ENCODE data around the gene IMPA2. TPM values are rescaled to one million over a fixed set of nuclear protein-coding genes. Genes with fewer than 3 reads are reported as not detected.
"Not testable (repeated sequence)": the region's sequence is repeated elsewhere in the genome, so short reads cannot be mapped to it uniquely, and the experiment has no call there.

The IMPA2 gene
- total and polyA plus RNA-seq, 2 experiments from 2014 or later: 75.6 to 130 TPM

DNA sequence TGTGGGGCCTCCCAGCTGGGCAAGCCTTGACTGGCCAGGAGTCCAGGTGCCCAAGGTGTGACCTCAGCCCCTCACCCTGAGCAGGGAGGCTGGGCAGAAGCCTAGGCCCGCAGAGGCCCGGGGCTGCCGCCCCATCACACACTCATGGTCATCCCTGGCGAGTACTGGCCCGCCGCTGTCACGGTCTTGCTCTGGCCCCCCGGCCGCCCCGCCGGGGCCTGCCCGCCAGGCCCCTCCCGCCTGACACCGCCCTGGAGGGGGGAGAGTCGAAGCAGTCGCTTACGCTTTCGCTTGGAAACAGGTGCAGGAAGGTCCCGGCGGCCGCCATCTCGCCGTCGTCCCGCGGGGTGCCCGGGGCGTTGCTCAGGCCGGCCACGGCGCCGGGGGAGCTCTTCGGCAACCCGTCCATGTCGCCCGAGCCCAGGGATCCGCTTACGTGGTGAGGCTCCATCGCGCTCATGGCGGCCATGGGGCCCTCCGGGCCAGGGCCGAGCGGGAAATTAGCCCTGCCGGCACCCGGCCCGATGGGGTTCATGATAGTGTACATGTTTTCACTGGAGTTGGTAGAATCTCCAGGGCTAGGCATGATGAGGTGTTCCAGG, 85.7 kb downstream of the IMPA2 start:
- H3K36me3 ChIP-seq (replicated peaks; ENCODE audit: insufficient read depth, low read depth): no peaks in the 10 kb centered on the region
- H3K27ac ChIP-seq: no peak overlapping the region
- no peak overlapping the region for H2AFZ ChIP-seq
- H3K9me3 ChIP-seq (ENCODE audit: low read depth): no peaks in the 10 kb centered on the region
- no peaks in the 10 kb centered on the region for H3K27me3 ChIP-seq
- DNase-seq (ENCODE audit: low spot score): no peak
- WGBS (ENCODE audit: low lambda C conversion rate, missing lambda C conversion rate): 99% methylated on average over 23 of the region's 47 CpGs
- H3K4me1 ChIP-seq (ENCODE audit: insufficient read depth): no peaks in the 10 kb centered on the region
- no peak overlapping the region for H3K4me3 ChIP-seq
- TF ChIP-seq, protein P1, sequence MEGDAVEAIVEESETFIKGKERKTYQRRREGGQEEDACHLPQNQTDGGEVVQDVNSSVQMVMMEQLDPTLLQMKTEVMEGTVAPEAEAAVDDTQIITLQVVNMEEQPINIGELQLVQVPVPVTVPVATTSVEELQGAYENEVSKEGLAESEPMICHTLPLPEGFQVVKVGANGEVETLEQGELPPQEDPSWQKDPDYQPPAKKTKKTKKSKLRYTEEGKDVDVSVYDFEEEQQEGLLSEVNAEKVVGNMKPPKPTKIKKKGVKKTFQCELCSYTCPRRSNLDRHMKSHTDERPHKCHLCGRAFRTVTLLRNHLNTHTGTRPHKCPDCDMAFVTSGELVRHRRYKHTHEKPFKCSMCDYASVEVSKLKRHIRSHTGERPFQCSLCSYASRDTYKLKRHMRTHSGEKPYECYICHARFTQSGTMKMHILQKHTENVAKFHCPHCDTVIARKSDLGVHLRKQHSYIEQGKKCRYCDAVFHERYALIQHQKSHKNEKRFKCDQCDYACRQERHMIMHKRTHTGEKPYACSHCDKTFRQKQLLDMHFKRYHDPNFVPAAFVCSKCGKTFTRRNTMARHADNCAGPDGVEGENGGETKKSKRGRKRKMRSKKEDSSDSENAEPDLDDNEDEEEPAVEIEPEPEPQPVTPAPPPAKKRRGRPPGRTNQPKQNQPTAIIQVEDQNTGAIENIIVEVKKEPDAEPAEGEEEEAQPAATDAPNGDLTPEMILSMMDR (IDR thresholded peaks at IDR 0.05; ENCODE audit: poor library complexity): no peak
- TF ChIP-seq EZH2phosphoT487 (IDR thresholded peaks at IDR 0.05; ENCODE audit: low read depth, severe bottlenecking, unreplicated experiment) (no peak), EZH2 (IDR thresholded peaks at IDR 0.05; ENCODE audit: borderline replicate concordance) (no peak)
- H3K9me2 ChIP-seq (replicated peaks; ENCODE audit: insufficient read depth): no peaks in the 10 kb centered on the region
- no peak overlapping the region for H3K4me2 ChIP-seq
- no peaks in the 10 kb centered on the region for H4K20me1 ChIP-seq (ENCODE audit: insufficient read depth, poor library complexity, severe bottlenecking)
- no peaks in the 10 kb centered on the region for H3K79me2 ChIP-seq

DNA sequence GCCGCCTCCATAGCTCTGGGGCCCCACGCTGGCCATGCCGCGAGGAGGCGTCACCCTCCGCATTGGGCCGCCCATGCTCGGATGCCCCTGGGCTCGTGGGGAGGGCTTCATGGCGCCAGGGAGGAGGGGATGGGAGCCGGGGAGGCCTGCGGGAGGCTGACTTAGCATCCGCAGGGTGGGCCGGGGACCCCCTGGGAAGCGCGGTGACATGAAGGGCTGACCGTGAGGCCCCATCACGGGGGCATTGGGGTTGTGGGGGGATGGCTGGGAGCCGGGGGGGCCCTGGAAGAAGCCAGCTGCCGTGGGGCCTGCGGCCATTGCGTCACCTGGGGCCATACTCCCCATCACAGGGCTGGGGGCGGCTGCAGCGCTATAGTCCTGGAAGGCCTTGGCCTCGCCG, 86.4 kb downstream of the IMPA2 start:
- Histone ChIP-seq H3K4me1 (ENCODE audit: insufficient read depth) (no peaks in the 10 kb centered on the region), H3K9me2 (replicated peaks; ENCODE audit: insufficient read depth) (no peaks in the 10 kb centered on the region), H3K4me2 (no peak overlapping the region), H3K79me2 (no peaks in the 10 kb centered on the region), H3K27ac (no peak overlapping the region), H4K20me1 (ENCODE audit: insufficient read depth, poor library complexity, severe bottlenecking) (no peaks in the 10 kb centered on the region), H2AFZ (no peak overlapping the region), H3K9me3 (ENCODE audit: low read depth) (no peaks in the 10 kb centered on the region), H3K27me3 (no peaks in the 10 kb centered on the region), H3K36me3 (replicated peaks; ENCODE audit: insufficient read depth, low read depth) (no peaks in the 10 kb centered on the region), H3K4me3 (no peak overlapping the region)
- TF ChIP-seq, protein P1 (IDR thresholded peaks at IDR 0.05; ENCODE audit: poor library complexity): no peak
- TF ChIP-seq EZH2phosphoT487 (IDR thresholded peaks at IDR 0.05; ENCODE audit: low read depth, severe bottlenecking, unreplicated experiment) (no peak), EZH2 (IDR thresholded peaks at IDR 0.05; ENCODE audit: borderline replicate concordance) (no peak)
- 97% methylated on average over 19 of the region's 26 CpGs for WGBS (ENCODE audit: low lambda C conversion rate, missing lambda C conversion rate)
- no peak for DNase-seq (ENCODE audit: low spot score)

DNA sequence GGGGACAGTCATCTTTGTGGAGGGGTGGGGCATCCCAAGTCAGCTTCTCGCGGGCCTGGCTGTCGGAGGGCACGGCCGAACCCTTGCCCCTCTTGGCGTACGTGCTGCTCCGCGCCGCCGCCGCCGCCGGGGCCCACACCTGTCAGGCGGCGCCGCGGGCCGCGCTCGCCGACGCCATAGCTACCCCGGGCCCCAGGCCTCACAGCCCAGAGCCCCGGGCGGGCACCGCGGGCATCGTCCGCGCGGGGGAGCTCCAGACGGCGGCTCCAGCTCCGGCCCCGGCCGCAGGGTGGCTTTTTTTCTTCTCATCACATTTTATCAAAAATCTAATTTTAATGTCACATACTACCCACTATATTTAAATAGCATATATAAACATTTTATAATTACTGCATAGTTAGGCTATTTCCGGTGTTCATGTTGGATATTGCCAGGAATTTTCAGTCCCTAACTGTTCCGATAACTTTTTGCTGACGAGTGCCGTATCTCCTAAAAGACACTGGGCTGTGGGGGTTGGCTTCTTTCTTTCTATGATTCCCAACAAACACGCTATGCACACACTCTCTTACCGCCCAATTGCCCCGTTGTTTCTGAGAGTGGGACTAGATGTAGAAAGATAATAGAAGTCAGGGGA, 87.1 kb downstream of the IMPA2 start:
- H3K9me3 ChIP-seq (ENCODE audit: low read depth); DNase-seq (ENCODE audit: low spot score); H2AFZ ChIP-seq; H3K27me3 ChIP-seq; H4K20me1 ChIP-seq (ENCODE audit: insufficient read depth, poor library complexity, severe bottlenecking); H3K79me2 ChIP-seq; H3K27ac ChIP-seq; H3K4me1 ChIP-seq (ENCODE audit: insufficient read depth); H3K4me3 ChIP-seq; H3K9me2 ChIP-seq (replicated peaks; ENCODE audit: insufficient read depth); H3K4me2 ChIP-seq; H3K36me3 ChIP-seq (replicated peaks; ENCODE audit: insufficient read depth, low read depth): not testable (repeated sequence)
- 94% methylated on average over 37 of the region's 44 CpGs for WGBS (ENCODE audit: low lambda C conversion rate, missing lambda C conversion rate)

DNA sequence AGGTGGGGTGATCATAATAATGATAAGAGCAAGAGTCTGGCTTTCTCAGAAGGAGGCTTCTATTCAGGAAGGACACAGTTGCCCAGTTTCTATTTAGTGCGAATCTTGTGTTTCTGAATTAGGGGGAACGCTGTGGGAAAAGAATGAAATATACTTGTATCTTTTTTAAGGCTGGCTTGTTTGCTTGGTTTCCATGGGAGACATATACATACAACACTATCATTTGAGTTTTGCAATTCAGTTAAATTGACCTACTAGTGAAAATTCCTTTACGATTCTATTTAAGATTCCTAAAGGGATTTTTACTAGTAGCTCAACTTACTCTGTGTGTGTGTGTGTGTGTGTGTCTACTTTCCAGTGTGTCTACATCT, 87.6 kb downstream of the IMPA2 start:
- H3K27me3 ChIP-seq: no peaks in the 10 kb centered on the region
- no peaks in the 10 kb centered on the region for H4K20me1 ChIP-seq (ENCODE audit: insufficient read depth, poor library complexity, severe bottlenecking)
- no peak overlapping the region for H2AFZ ChIP-seq
- H3K79me2 ChIP-seq: no peaks in the 10 kb centered on the region
- DNase-seq (ENCODE audit: low spot score): no peak
- no peaks in the 10 kb centered on the region for H3K4me1 ChIP-seq (ENCODE audit: insufficient read depth)
- H3K4me2 ChIP-seq: no peak overlapping the region
- no peak overlapping the region for H3K27ac ChIP-seq
- 91% methylated on average over 3 of the region's 3 CpGs for WGBS (ENCODE audit: low lambda C conversion rate, missing lambda C conversion rate)
- no peaks in the 10 kb centered on the region for H3K9me3 ChIP-seq (ENCODE audit: low read depth)
- no peaks in the 10 kb centered on the region for H3K36me3 ChIP-seq (replicated peaks; ENCODE audit: insufficient read depth, low read depth)
- H3K9me2 ChIP-seq (replicated peaks; ENCODE audit: insufficient read depth): no peaks in the 10 kb centered on the region
- no peak for TF ChIP-seq EZH2 (IDR thresholded peaks at IDR 0.05; ENCODE audit: borderline replicate concordance)
- no peak for TF ChIP-seq EZH2phosphoT487 (IDR thresholded peaks at IDR 0.05; ENCODE audit: low read depth, severe bottlenecking, unreplicated experiment)
- TF ChIP-seq, protein P1 (IDR thresholded peaks at IDR 0.05; ENCODE audit: poor library complexity): no peak
- no peak overlapping the region for H3K4me3 ChIP-seq

DNA sequence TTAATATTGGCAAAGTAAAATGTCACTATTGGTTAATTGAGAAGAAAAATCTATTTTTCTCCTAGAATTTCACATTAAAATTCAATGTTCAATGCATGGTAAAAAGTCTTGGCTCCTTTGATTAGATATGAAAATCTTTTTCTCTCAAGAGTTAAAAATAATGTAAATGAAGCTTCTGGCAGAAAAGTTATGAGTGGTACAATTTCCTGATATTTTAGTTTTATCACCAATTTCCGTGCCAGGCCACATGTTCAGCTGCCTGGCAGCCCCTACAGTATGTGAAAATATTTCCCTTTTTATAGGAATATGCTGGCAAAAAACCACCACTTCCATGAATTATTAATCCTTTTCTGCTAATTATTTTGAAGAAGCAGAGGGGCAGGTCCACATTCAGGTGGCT, 89.8 kb downstream of the IMPA2 start:
- not testable (repeated sequence) for H3K4me1 ChIP-seq (ENCODE audit: insufficient read depth); H4K20me1 ChIP-seq (ENCODE audit: insufficient read depth, poor library complexity, severe bottlenecking); H3K27me3 ChIP-seq; H3K4me3 ChIP-seq; H3K4me2 ChIP-seq; H3K27ac ChIP-seq; H3K9me2 ChIP-seq (replicated peaks; ENCODE audit: insufficient read depth); DNase-seq (ENCODE audit: low spot score); H3K9me3 ChIP-seq (ENCODE audit: low read depth); H2AFZ ChIP-seq; H3K79me2 ChIP-seq; H3K36me3 ChIP-seq (replicated peaks; ENCODE audit: insufficient read depth, low read depth)
- WGBS (ENCODE audit: low lambda C conversion rate, missing lambda C conversion rate): 65% methylated on average over 1 of the region's 1 CpG

All from hepatocyte (in vitro differentiated cells).